ENCODE results near the gene FHDC1.

GRCh38 chr4:152894673-152895072, 41.5 kb upstream of the FHDC1 start:
- TF ChIP-seq CTCF (IDR thresholded peaks at IDR 0.05) (no peak), USF1 (CRISPR knock-in tag; IDR thresholded peaks at IDR 0.05) (no peak), ESRRA (CRISPR knock-in tag; IDR thresholded peaks at IDR 0.05; ENCODE audit: borderline replicate concordance) (no peak)

Measured in WTC11 (cell line).